GM21447 (cell line): ENCODE measurements around the gene GADL1.

ENCODE experiments used
- ATAC-seq: cut with Tn5 transposase; IDR thresholded peaks from one replicate; pipeline ENCODE4 v1.9.1; 2021; ENCODE audit not compliant: unreplicated experiment

GADL1 gene

DNA sequence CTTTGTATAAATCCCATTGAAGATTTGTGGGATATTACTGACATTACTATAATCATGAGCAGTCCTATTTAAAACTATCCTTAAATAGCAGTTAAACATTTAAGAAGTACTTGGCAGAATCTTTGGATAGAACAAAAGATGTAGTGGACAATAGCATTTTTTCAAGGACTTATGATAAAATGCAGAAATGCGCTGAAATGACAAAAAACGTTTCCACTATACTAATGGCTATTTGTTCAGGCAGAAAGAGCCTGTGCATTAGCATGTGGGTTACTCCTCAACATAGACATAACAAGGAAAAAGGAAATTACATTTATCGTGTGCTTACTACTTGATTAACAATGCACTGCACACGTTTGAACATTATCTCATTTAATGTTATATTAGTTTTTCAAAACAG lies 80.7 kb downstream of the GADL1 start:
- no peak for ATAC-seq

DNA sequence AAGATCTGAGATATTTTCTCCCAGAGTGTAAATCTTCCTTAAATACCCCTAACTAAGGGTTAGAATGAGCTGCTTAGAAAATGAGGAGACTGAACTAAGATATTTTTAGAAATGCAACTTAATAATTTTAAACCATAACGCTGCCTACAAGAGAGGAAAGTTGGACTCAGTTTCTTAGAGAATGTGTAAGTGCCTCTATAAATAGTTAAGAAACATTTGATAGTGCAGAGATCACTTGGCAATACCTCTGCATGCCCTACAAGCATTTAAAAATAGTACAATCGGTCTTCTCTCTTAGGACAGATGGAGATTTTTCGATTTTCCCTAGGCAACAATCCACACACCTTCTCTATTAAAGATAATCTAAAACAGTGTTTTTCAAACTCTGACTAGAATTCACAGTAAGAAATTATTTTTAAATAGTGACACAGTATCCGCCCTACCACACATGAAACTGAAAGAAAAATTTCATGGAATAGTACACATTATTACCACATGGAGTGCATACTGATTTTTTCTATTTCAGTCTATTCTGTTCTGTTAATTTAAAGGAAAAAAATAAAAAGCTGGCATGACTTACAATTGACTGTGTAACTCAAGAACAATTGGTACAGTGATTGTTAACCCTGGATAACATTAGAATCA lies 83.2 kb downstream of the GADL1 start:
- ATAC-seq, result no peak

DNA sequence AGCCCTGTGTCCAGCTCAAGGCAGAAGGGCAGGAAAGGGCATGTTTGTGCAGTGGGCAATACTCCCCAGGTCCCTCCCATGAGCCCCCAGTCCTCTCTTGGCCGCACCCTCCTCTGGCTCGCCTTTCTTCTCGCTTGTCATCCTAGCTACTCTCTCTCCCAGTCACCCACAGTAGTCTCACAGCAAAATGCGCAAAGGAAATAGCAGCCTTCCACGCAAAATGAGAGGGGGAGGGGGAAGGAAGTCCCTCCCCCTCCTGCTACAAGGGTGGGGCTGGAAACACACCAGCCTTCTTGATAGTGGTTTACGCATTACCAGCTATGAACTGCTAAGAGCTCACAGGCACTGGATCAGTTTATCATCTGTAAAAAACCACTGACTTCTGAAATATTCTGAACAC lies 83.8 kb downstream of the GADL1 start:
- no peak for ATAC-seq

DNA sequence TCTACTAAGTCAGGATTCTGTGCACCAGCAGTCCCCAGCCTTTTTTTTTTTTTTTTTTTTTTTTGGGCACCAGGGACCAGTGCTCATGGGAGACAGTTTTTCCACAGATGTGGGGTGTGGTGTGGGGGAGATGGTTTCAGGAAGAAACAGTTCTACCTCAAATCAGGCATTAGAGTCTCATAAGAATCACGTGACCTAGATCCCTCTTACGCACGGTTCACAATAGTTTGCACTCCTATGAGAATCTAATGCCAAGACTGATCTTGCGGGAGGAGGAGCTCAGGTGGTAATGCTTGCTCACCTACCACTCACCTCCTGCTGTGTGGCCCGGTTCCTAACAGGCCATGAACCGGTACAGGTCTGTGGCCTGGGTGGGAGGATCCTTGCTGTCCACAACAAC lies 88.8 kb downstream of the GADL1 start:
- ATAC-seq, result no peak

DNA sequence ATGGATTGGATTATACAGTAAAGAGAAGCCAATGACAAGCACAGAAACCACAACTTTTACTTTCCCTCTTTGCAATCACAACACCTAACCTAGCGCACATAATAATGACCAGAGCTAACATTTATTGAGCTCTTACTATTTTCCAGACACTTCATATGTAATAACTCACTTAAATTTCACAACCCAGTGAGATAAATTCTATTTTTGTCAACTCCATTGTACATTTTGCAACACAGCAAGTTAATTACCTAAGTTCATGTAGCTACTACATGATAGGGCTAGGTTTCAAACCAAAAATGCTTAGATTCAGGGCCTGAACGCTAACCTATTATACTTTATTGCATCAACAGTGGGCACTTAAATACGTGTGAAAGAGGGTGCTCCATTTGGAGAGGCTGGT lies 89.5 kb downstream of the GADL1 start:
- ATAC-seq, result no peak

DNA sequence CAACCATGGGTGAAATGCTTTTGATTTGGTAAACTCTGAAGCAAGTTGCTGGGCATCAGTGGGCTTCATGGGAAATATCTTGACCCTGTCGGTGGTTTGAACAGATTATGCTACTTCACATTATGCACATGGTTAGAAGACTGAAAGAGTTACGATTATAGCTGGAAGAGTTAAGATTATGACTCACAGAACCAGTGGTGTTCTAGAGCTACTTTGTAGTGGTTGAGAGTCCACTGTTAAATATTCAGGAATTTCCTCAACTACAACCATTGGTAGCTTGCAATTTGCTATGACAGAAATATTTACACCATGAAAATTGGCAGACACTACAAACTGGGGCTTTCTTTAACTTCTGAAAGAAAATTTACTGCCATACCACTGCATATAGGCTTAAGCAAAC lies 99.3 kb downstream of the GADL1 start:
- no peak for ATAC-seq

DNA sequence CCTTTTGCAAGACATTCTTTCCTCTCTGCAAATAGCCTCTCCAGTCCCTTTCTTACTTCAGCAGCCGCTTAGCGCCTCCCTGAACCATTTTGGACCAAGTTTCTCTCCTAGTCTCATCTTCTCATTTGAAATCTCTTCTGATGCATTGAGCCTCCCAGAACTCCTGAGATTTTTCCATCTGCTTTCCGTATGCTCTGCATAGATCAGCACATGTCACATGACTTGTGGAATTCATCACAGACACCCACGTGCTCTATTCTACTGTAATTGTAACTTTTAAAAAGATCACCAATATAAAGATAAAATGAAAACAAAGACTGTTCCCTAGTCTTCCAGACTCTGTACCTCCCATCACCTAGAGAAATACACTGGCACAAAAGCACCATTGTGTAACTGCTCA lies 100.7 kb downstream of the GADL1 start:
- ATAC-seq, result no peak

DNA sequence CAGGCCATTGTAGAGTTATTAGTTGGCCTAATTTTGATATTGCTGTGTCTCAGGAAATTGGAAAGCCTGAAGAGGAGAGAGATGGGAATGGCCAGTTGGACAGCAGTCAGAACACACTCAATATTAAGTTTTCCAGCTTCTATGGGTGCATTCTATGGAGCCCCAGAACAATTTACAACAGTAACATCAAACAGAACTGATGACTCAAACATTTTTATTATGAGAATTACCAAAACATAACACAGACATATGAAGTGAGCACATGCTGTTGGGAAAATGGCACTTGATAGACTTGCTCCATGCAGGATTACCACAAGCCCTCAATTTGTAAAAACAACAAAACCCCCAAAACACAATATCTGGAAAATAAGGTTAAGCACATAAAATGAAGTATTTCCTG lies 104.3 kb downstream of the GADL1 start:
- no peak for ATAC-seq

DNA sequence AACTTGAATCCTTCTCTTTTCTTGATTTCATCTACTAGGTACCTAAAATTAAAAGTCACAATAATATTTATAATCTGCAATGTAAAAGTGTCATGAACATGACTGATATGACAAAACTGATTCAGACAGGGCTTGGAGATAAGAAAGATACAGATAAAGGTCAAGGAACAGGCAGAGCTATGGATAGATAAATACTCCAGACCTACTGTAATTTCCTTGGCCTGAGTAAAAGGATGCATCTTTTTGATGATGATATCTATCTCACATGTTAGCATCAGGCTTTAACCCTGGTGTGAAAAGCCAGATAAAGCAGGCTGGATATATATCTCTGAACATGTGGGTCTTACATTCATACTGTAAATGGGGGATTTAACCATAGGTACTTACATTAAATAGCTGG lies 108.1 kb downstream of the GADL1 start:
- ATAC-seq, result no peak

DNA sequence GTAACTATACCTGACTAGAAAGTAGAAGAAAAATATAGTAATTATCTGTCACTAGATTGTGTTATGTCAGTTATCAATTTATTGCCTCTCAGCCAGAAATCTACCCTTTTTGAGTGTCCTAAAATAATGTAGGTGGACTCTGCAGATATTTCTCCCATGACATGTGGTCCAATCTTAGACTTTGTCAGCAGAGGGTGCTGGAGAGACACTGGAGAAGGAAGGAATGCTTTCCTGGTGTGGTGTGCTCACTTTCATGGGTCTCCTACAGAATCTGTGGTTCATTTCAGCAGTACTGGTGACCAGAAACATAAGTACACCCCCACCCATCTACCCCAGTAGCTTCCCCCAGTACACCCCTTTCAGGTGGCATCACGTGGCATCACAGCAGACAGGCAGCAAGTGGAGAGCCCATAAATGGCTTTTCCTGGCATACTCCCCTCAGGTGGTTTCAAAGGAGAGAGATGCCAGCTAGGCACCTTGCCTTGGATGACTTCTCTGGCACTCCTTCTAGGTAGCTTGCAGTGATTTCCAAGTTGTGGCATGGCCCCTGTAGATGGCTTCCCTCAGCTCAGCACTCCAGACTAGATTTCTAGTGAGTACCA lies 114.7 kb downstream of the GADL1 start:
- no peak for ATAC-seq

DNA sequence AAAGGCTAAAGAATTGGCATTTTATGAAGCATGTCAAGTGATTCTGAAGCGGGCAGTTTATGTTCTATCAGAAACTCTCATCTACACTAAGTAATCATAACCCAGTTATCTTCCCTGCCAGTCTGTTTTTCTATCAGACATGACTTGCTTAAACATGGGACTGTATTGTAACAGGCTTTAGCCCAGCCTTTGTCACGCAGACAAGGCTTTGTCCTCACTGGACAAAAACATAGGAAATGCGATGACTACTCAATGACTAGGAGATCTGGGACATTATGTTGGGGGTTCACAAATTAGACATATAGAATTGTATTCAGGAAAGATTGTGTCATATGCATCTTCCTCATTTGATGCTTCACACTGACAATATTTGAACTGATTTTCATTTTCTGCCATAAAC lies 115.5 kb downstream of the GADL1 start:
- ATAC-seq, result no peak

DNA sequence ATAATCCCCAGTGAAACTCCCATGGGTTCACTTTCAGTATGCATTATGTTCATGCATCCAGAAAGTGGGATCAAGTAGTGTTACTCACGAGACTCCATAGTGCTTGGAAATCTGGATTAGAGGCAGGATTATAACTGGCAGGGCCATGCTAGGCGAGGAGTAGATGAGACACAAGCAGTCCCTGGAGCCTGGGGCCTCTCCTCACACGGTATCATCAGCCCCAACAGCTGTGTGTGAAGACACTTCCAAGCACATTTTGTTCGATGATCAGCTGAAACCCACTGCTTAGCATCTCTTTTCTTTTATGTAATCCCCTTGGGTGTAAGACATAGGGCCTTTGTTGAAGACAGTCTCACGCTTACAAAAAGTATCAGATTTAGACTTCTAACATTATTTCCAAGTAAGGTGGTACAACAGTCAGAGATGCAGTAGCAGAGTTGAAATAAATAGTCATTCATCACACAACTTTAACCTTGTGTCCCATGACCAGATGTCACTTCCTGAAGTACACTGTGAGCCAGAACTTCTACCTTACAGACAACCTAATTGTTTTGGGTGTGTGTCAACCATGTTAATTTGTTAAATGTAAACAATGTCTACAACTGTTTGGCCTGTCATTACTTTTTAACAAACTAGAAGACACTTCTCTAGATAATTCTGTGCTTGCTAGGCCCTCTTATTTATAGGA lies 116.9 kb downstream of the GADL1 start:
- ATAC-seq, result no peak

DNA sequence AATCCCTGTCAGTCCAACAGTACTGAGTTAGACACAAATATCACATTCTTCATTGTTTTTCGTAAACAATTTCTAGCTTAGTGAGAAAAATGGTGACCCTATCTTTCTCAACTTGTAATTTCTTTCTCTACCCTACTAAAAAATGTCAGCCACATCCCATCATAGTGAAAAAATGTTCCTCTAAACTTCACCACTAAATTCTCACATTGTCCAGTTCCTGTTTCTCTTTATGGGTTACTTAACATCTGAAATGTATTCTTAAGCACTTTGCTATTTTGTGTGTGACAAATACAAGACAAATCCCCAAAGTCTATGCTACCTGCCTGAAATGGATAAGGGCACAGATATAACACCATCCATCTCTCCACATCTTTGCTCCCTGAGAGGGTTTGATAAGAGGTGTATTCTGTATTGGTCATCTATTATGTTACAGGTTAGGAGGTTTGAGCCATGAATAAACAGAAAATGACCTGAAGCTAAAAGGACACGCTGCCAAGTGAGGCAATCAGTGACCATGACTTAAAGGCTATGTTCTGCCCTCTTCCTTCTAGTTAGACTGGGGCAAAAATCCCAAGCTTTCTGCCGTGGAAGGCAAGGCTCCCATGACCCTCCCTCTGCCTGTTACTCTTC lies 118.2 kb downstream of the GADL1 start:
- no peak for ATAC-seq

DNA sequence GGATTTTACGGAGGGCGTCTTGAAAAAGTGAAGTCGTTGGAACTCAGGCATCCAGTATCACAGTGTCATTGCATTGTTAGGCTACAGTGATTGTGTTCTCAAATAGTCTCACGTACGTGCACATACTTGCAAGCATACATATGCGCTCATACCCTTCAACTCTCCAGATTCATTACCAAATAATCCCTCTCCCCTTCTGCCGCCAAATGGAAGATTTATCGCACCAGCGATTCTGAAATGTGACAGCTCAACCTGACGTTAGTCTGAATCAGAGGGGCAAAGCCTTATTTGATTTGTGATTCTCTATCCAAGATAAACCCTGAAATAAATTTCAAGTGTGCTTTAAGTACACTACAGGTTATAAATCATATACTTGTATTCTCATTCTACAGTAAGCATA lies 119.4 kb downstream of the GADL1 start:
- no peak for ATAC-seq

DNA sequence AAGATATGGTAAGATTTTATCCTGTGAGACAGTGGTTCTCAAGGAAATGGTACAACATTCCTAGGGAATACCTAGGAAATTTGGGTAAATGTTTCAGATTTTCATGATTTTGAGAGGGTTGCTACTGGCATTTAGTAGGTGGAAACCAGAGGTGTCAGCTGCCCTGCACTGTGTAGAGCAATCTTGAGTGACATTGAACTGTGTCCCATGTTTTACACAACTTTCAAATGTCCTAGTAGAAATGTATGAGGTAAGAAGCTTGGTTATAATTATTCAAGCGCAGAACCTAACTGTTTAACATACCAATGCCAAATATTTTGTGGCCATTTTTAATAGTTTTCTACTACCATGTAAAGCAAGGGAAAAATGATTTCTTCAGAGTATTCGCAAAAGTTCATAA lies 120.4 kb downstream of the GADL1 start:
- ATAC-seq, result no peak

DNA sequence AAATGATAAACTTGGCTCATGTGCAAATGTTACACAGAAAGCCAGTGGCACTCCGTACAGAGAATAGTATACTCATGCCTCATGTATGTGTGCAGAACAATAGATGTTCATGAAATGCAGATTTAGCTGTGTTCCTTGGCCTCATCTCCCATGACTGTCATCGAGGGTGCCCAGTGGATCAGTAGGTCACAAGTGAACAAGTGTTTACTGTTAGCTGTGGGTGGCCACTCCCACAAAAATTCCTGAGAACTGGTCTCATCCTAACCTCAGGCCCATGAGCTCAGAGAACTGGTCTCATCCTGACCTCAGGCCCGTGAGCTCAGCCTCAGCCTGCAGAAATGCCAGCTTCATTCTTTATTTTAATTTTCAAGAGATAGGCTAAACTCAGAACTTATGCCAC lies 124.1 kb downstream of the GADL1 start:
- no peak for ATAC-seq

DNA sequence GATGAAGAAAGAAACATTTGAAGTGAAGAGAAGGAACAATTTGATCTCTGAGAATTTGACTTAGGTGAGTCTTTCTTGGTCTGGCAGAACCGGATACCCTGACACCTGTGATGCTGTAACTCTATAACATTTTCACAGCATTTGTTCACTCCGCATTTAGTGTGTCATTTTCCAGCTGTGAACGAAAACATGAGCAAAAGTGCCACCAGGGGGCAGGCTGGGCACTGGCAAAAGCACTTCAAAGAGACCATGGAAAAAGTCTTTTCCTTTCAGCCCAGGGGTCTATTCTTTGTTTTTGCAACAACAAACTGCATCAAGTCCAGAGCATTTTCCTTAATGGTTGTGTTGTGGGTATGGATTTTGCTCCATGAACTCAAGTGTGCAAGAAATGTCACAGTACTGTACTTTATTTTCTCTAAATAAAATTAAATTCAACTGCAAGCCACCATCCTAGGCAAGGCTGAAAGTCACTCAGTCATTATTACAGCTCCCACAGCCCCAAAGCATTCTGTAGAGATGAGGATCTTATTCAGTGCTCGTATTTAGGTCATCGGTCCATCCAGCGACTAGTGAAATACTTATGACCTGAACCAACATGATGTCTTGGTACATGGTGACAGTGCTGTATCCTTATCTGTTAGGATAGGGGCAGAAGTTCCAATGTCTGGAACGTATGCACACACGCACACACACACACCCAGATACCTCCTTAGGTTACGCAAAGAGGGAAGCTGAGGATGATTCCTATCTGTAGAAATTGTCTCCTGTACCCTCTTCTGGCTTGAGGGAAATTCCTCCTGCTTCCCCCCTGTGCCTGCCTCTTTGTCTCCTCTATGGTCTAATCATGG lies 125.5 kb downstream of the GADL1 start:
- peak; percentile 65 for ATAC-seq

DNA sequence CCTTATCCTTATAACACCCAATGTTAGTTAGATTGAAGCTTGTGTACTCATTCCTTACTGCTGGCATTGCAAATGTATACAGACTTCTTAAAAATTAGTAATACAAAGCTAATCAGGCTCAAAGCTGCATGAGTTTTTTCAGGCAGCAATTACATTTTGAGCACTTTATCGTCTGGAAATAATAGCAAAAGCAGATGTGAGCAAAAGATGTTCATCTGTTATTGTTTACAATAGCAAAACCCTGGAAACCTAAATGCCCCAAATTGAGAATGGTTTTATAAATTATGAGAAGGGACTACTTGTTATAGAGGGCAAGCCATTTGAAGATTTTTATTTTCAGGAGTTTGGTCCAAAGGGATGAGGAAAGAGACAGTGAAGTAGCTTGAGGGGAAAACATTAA lies 126.4 kb downstream of the GADL1 start:
- ATAC-seq, result no peak

DNA sequence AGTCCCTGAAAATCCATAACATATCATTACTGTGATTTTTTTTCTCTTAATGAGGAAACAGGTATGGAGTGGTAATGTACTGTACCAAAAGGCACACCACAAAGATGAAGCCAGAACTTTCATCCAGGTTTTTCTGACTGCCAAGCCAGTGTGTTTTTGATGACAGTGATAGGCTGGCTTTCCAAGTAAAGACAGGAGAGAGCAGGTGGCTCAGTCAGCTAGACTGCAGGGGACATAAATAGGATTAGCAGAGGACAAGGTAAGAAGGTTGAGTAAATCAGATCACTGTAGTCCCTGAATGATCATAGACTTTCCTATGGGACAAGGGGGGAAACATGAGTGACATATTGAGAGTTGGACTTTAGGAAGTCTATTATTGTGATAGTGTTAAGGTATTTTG lies 127.9 kb downstream of the GADL1 start:
- no peak for ATAC-seq

DNA sequence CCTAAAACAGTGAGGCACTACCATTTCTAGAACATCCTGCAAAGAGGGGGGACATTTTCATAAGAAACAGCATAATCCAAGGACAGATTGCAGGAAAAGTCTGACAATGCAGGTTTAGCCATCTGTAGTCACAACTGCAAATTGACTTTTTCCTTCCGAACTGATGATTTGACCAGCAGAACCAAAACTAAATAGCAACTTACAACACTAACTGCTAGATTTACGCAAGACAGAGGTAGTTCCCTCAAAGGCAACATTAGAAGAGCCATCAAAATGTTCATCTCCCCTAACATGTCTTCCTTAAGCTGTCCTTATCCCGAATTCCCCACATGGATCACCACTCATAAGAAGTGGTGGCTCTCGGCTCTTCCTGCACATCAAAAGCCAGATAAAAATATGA lies 129.6 kb downstream of the GADL1 start:
- ATAC-seq, result no peak

DNA sequence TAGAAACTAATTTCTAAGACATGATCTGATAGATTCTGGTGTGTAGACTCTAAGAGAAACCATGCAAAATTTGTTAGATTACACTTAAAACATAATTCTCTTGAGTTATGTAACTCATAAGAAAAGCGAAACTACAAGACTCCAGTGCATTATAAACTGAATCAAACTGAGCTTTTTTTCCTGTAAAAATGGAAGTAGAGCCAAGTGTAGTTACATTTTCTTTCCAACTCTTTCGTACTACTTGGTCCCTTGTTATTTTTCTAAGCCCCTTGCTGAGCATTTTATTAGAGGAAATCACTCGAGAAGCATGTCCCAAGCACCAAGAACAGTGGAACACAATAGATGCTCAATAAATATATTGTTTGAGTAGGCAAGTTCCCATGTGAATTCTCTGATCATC lies 130.2 kb downstream of the GADL1 start:
- no peak for ATAC-seq
